Mesendoderm (in vitro differentiated cells): ENCODE results near the gene RSPRY1.
A peak's percentile ranks its signal among the peaks of the same experiment; 100 is the strongest.
"Not testable (repeated sequence)": the region's sequence is repeated elsewhere in the genome, so short reads cannot be mapped to it uniquely, and the experiment has no call there.

Source experiments
- DNase-seq: peaks from one replicate; pipeline ENCODE4 v3.0.0; 2013
- H2AK5ac ChIP-seq: 2 replicates; pipeline ENCODE4 v1.6.1; 2013; ENCODE audit warnings: low read length, inconsistent platforms
- H2BK120ac ChIP-seq: 2 replicates; pipeline ENCODE4 v1.6.1; 2013; ENCODE audit warnings: low read depth, mild to moderate bottlenecking, low read length, moderate library complexity, mixed read lengths
- H2BK15ac ChIP-seq: replicated peaks from 2 replicates; pipeline ENCODE4 v1.6.1; 2013; ENCODE audit warnings: low read depth, mild to moderate bottlenecking, moderate library complexity
- H2BK5ac ChIP-seq: 2 replicates; pipeline ENCODE4 v1.6.1; 2013; ENCODE audit warnings: low read length, inconsistent platforms
- H3K18ac ChIP-seq: 2 replicates; pipeline ENCODE4 v1.6.1; 2013; ENCODE audit warnings: mild to moderate bottlenecking, low read length, mixed read lengths
- H3K23ac ChIP-seq: one replicate; pipeline ENCODE4 v1.6.1; 2013; ENCODE audit warnings: low read length
- H3K27ac ChIP-seq: 2 replicates; pipeline ENCODE4 v1.5.1; 2013; ENCODE audit warnings: low read depth, mild to moderate bottlenecking, inconsistent platforms, low read length, moderate library complexity
- H3K27me3 ChIP-seq: 2 replicates; pipeline ENCODE4 v1.6.1; 2013; ENCODE audit warnings: low read length, control low read depth, mild to moderate bottlenecking, inconsistent platforms; ENCODE audit not compliant: insufficient read depth, poor library complexity
- H3K36me3 ChIP-seq: 2 replicates; pipeline ENCODE4 v1.6.1; 2013; ENCODE audit warnings: low read length, inconsistent platforms; ENCODE audit not compliant: control insufficient read depth, insufficient read depth
- H3K4ac ChIP-seq: one replicate; pipeline ENCODE4 v1.6.1; 2013; ENCODE audit warnings: low read depth, mild to moderate bottlenecking, low read length, moderate library complexity
- H3K4me1 ChIP-seq: 2 replicates; pipeline ENCODE4 v1.6.1; 2013; ENCODE audit warnings: low read depth, low read length, inconsistent platforms; ENCODE audit not compliant: control insufficient read depth
- H3K4me2 ChIP-seq: 2 replicates; pipeline ENCODE4 v1.6.1; 2013; ENCODE audit warnings: low read length
- H3K4me3 ChIP-seq: 2 replicates; pipeline ENCODE4 v1.5.1; 2013; ENCODE audit warnings: mild to moderate bottlenecking, low read length
- H3K56ac ChIP-seq: one replicate; pipeline ENCODE4 v1.6.1; 2013; ENCODE audit warnings: low read length
- H3K79me1 ChIP-seq: 2 replicates; pipeline ENCODE4 v1.6.1; 2013; ENCODE audit warnings: low read length, inconsistent platforms
- H3K79me2 ChIP-seq: 2 replicates; pipeline ENCODE4 v1.6.1; 2013; ENCODE audit warnings: mild to moderate bottlenecking, low read length; ENCODE audit not compliant: control insufficient read depth, insufficient read depth
- H3K9ac ChIP-seq: 2 replicates; pipeline ENCODE4 v1.6.1; 2013; ENCODE audit warnings: low read length, inconsistent platforms
- H4K5ac ChIP-seq: one replicate; pipeline ENCODE4 v1.6.1; 2013; ENCODE audit warnings: low read length
- H4K8ac ChIP-seq: one replicate; pipeline ENCODE4 v1.6.1; 2013; ENCODE audit warnings: low read depth, mild to moderate bottlenecking, control low read depth, low read length, moderate library complexity
- WGBS: extraction: QIAGEN DNeasy Blood & Tissue Kit; methylation state at CpG from one replicate; pipeline ENCODE4 v1.1.7; 2013; ENCODE audit warnings: low lambda C conversion rate, missing lambda C conversion rate; ENCODE audit not compliant: insufficient coverage; ENCODE audit errors: extremely low coverage; 5-methylcytosine and 5-hydroxymethylcytosine counted together

The RSPRY1 gene

GRCh38 chr16:57196753-57197152, 10.6 kb downstream of the RSPRY1 start:
- no peaks in the 10 kb centered on the region for H3K4me1 ChIP-seq
- no peaks in the 10 kb centered on the region for H3K36me3 ChIP-seq
- no peak overlapping the region for H4K8ac ChIP-seq
- WGBS = no CpG with 5 or more reads among the region's 3 CpGs
- no peak overlapping the region for H2BK120ac ChIP-seq
- no peak overlapping the region for H3K56ac ChIP-seq
- H2AK5ac ChIP-seq = no peak overlapping the region
- no peak overlapping the region for H3K18ac ChIP-seq
- H3K79me1 ChIP-seq = peaks cover 6% of the 10 kb centered on the region
- H3K4me2 ChIP-seq = no peak overlapping the region
- no peak overlapping the region for H3K4me3 ChIP-seq
- H3K9ac ChIP-seq = no peak overlapping the region
- no peak overlapping the region for H3K4ac ChIP-seq
- H3K27ac ChIP-seq = no peak overlapping the region
- no peaks in the 10 kb centered on the region for H3K27me3 ChIP-seq
- DNase-seq = no peak
- H2BK15ac ChIP-seq = no peak overlapping the region
- no peak overlapping the region for H4K5ac ChIP-seq
- peaks cover 3% of the 10 kb centered on the region for H3K79me2 ChIP-seq
- no peak overlapping the region for H3K23ac ChIP-seq
- no peak overlapping the region for H2BK5ac ChIP-seq

- not testable (repeated sequence) for H3K9ac ChIP-seq, H2BK15ac ChIP-seq, H3K56ac ChIP-seq, H3K18ac ChIP-seq, H3K4me3 ChIP-seq, H3K4me2 ChIP-seq, H3K27me3 ChIP-seq, H4K5ac ChIP-seq, H3K4ac ChIP-seq, DNase-seq, H3K4me1 ChIP-seq, H3K79me2 ChIP-seq, H3K79me1 ChIP-seq, H4K8ac ChIP-seq, H3K23ac ChIP-seq, H2AK5ac ChIP-seq, H3K27ac ChIP-seq, H3K36me3 ChIP-seq, H2BK120ac ChIP-seq, H2BK5ac ChIP-seq
- no CpG with 5 or more reads among the region's 24 CpGs for WGBS
Observed at GRCh38 chr16:57200321-57200720, 14.2 kb downstream of the RSPRY1 start.

GRCh38 chr16:57200926-57201325, 14.8 kb downstream of the RSPRY1 start:
- not testable (repeated sequence) for H3K23ac ChIP-seq, H2AK5ac ChIP-seq, H2BK120ac ChIP-seq, DNase-seq, H3K4me3 ChIP-seq, H3K18ac ChIP-seq, H3K79me1 ChIP-seq, H3K27me3 ChIP-seq, H3K36me3 ChIP-seq, H2BK5ac ChIP-seq, H4K5ac ChIP-seq, H2BK15ac ChIP-seq, H3K27ac ChIP-seq, H3K4me2 ChIP-seq, H4K8ac ChIP-seq, H3K56ac ChIP-seq, H3K4ac ChIP-seq, H3K4me1 ChIP-seq, H3K79me2 ChIP-seq, H3K9ac ChIP-seq
- WGBS = no CpG with 5 or more reads among the region's 27 CpGs

GRCh38 chr16:57202095-57202886, 16.2 kb downstream of the RSPRY1 start:
- no peak overlapping the region for H3K4me3 ChIP-seq
- H3K36me3 ChIP-seq = no peaks in the 10 kb centered on the region
- H2AK5ac ChIP-seq = no peak overlapping the region
- H3K4ac ChIP-seq = no peak overlapping the region
- no peak overlapping the region for H3K4me2 ChIP-seq
- no peak overlapping the region for H3K18ac ChIP-seq
- H3K9ac ChIP-seq = no peak overlapping the region
- H2BK15ac ChIP-seq = no peak overlapping the region
- no peak overlapping the region for H3K27ac ChIP-seq
- no peak overlapping the region for H3K56ac ChIP-seq
- H4K5ac ChIP-seq = no peak overlapping the region
- DNase-seq = no peak
- no peaks in the 10 kb centered on the region for H3K79me2 ChIP-seq
- no CpG with 5 or more reads among the region's 7 CpGs for WGBS
- H3K4me1 ChIP-seq = no peaks in the 10 kb centered on the region
- no peak overlapping the region for H2BK5ac ChIP-seq
- H3K79me1 ChIP-seq = no peaks in the 10 kb centered on the region
- no peak overlapping the region for H2BK120ac ChIP-seq
- no peaks in the 10 kb centered on the region for H3K27me3 ChIP-seq
- H3K23ac ChIP-seq = no peak overlapping the region
- no peak overlapping the region for H4K8ac ChIP-seq

- Histone ChIP-seq H4K8ac (no peak overlapping the region), H3K79me1 (no peaks in the 10 kb centered on the region), H3K56ac (no peak overlapping the region), H3K18ac (no peak overlapping the region), H2BK120ac (no peak overlapping the region), H4K5ac (no peak overlapping the region), H3K4ac (no peak overlapping the region), H2BK5ac (no peak overlapping the region), H3K4me3 (no peak overlapping the region), H3K79me2 (no peaks in the 10 kb centered on the region), H3K27me3 (no peaks in the 10 kb centered on the region), H3K9ac (no peak overlapping the region), H3K23ac (no peak overlapping the region), H3K27ac (no peak overlapping the region), H2BK15ac (no peak overlapping the region), H3K36me3 (peaks cover 3% of the 10 kb centered on the region), H3K4me1 (no peaks in the 10 kb centered on the region), H3K4me2 (no peak overlapping the region), H2AK5ac (no peak overlapping the region)
- no CpG with 5 or more reads among the region's 1 CpG for WGBS
- no peak for DNase-seq
Observed at GRCh38 chr16:57203451-57203850, 17.3 kb downstream of the RSPRY1 start.

- Histone ChIP-seq H3K4me1 (no peaks in the 10 kb centered on the region), H3K4me3 (no peak overlapping the region), H3K56ac (no peak overlapping the region), H3K27me3 (no peaks in the 10 kb centered on the region), H2BK120ac (no peak overlapping the region), H3K79me1 (no peaks in the 10 kb centered on the region), H3K4me2 (no peak overlapping the region), H3K18ac (no peak overlapping the region), H4K8ac (no peak overlapping the region), H3K27ac (no peak overlapping the region), H3K4ac (no peak overlapping the region), H2AK5ac (no peak overlapping the region), H3K36me3 (peaks cover 3% of the 10 kb centered on the region), H3K23ac (no peak overlapping the region), H4K5ac (no peak overlapping the region), H2BK15ac (no peak overlapping the region), H2BK5ac (no peak overlapping the region), H3K9ac (no peak overlapping the region), H3K79me2 (no peaks in the 10 kb centered on the region)
- DNase-seq = peak; percentile 57
- WGBS = no CpG with 5 or more reads among the region's 12 CpGs
Observed at GRCh38 chr16:57204675-57205074, 18.5 kb downstream of the RSPRY1 start.
